Measurements from ENCODE around the gene CST7.
"Not testable (repeated sequence)": the region's sequence is repeated elsewhere in the genome, so short reads cannot be mapped to it uniquely, and the experiment has no call there.

CST7 gene

DNA sequence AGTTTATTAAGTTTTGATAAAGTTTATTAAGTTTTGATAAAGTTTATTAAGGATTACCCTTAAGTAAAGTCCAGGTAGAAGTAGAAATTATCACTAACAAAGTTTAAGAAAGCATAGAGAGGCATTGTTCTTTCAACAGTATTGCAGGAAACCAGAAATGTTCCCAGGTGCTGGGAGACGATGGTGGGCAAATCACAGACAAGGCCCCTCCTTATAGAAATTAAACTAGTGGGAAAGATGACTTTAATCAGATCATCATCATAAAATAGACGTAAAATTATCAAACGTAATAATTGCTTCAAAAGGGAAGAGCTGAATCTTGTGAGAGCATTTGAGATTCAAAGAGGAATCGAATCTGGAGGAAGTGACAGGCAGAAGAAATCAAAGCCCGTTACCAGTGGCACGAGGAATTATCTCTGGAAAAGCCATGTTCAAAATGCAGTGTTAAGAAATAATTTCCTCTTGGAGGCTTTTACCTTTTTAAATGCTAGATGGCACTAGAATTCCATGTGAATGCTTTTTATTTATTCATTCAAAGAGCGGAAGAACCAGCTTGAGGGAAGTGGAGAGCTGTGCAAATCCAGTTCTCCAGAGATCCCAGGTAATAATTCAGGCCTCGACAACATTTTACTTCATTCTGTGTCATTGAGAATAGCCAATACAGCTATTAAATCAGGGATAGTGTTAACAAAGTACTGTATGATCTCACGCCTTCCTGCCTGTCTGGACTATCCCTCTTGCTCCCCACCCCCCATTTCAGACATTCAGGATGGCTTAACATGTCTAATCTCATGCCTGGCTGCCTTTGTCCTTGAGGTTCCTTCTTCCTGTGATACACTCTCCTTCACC, 44.5 kb downstream of the CST7 start:
- Mint-ChIP-seq H3K4me3 (peak overlapping the region; percentile 93 to 99), H3K9me3 (no peaks in the 10 kb centered on the region), H3K27me3 (no peaks in the 10 kb centered on the region), H3K27ac (peak overlapping the region; percentile 97 to 99), H3K4me1 (ENCODE audit: low read depth in 2 of 2) (peaks cover 45 to 46% of the 10 kb centered on the region in 2 donors), H3K36me3 (ENCODE audit: insufficient read depth) (peaks cover 34% of the 10 kb centered on the region)
- DNase-seq (no peak), ATAC-seq (replicated peaks) (no peak)

DNA sequence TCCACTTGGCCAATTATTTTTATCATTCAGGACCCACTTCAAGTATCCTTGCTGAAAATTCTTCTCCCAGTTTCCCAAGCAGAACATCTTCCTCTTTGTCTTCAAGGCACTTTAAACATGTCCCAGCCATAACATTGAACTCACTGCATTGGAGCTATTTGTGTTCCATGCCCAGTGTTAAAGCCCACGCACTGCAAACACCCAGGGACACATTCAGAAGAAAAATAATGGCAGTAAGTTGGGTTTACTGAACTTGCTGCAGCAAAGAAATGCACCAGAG, 45.1 kb downstream of the CST7 start:
- H3K4me3 Mint-ChIP-seq: peak overlapping the region; percentile 3 to 30
- ATAC-seq (replicated peaks) (no peak), DNase-seq (no peak)
- H3K36me3 Mint-ChIP-seq (ENCODE audit: insufficient read depth): peaks cover 31% of the 10 kb centered on the region
- H3K9me3 Mint-ChIP-seq: no peaks in the 10 kb centered on the region
- H3K27me3 Mint-ChIP-seq: no peaks in the 10 kb centered on the region
- H3K4me1 Mint-ChIP-seq (ENCODE audit: low read depth in 2 of 2): peaks cover 39 to 40% of the 10 kb centered on the region in 2 donors
- H3K27ac Mint-ChIP-seq: peak overlapping the region; percentile 19 to 99

DNA sequence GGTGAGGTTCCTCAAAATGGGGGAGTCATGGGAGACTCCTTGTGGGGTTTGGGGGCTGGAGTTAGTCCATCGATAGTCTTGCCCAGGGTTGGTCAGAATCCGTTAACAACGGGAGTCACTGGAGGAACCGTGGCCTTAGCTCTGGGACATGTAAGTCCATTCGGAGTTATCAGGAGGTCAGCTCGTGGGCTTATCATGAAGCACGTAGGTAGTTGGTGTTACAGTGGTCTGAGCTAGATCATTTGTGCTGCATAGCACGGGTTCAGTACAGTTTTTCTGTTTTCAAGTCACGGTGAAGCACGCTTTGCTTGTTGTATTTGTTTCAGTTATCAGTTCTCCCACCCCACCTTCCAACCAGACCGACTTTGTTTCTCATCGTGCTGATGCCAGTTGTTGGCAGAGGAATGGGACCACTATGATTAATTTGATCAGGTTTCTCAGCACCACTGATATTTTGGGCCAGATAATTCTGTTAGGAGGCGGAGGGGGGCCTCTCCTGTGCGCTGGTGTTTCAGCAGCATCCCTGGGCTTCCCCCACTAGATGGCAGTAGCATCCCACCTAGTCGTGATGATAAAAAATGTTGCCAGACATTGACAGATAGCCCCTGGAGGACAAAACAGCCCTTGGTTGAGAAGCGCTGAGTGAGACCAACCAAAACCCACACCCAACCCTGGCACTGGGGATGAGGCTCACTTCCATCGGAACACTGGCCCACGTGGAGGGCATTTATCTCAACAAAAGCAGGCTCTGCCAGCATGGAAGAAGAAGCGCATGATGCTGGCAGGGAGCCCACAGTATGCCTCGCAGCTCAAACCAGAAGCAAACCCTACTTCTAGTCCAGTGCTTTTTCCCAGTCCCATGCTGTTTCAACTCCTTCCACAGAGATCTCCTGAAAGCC, 45.6 kb downstream of the CST7 start:
- DNase-seq (peak; percentile 84 to 91 (median 85)), ATAC-seq (replicated peaks) (peak; percentile 33)
- H3K27me3 Mint-ChIP-seq: no peaks in the 10 kb centered on the region
- H3K36me3 Mint-ChIP-seq (ENCODE audit: insufficient read depth): peaks cover 27% of the 10 kb centered on the region
- H3K4me1 Mint-ChIP-seq (ENCODE audit: low read depth in 2 of 2): peaks cover 33 to 36% of the 10 kb centered on the region in 2 donors
- peak overlapping the region in 1 of 2 donors; percentile 26 for H3K4me3 Mint-ChIP-seq
- no peaks in the 10 kb centered on the region for H3K9me3 Mint-ChIP-seq
- peak overlapping the region; percentile 19 to 99 for H3K27ac Mint-ChIP-seq

GRCh38 chr20:24995741-24996448, 46.8 kb downstream of the CST7 start:
- DNase-seq: no peak
- Mint-ChIP-seq H3K27me3 (no peaks in the 10 kb centered on the region), H3K9me3 (no peaks in the 10 kb centered on the region), H3K36me3 (ENCODE audit: insufficient read depth) (peaks cover 23% of the 10 kb centered on the region), H3K4me1 (ENCODE audit: low read depth in 2 of 2) (peaks cover 22 to 26% of the 10 kb centered on the region in 2 donors), H3K27ac (no peak overlapping the region), H3K4me3 (no peak overlapping the region)
- no peak for ATAC-seq (replicated peaks)

- DNase-seq: no peak
- H3K27me3 Mint-ChIP-seq: no peaks in the 10 kb centered on the region
- H3K4me3 Mint-ChIP-seq: no peak overlapping the region
- H3K27ac Mint-ChIP-seq: peak overlapping the region in 1 of 2 donors; percentile 20
- ATAC-seq (replicated peaks): no peak
- H3K36me3 Mint-ChIP-seq (ENCODE audit: insufficient read depth): peaks cover 21% of the 10 kb centered on the region
- peaks cover 13 to 18% of the 10 kb centered on the region in 2 donors for H3K4me1 Mint-ChIP-seq (ENCODE audit: low read depth in 2 of 2)
- no peaks in the 10 kb centered on the region for H3K9me3 Mint-ChIP-seq
Measured at GRCh38 chr20:24996449-24997377, 47.6 kb downstream of the CST7 start.

- Mint-ChIP-seq H3K4me1 (ENCODE audit: low read depth in 2 of 2) (peaks cover 10 to 12% of the 10 kb centered on the region in 2 donors), H3K9me3 (no peaks in the 10 kb centered on the region), H3K4me3 (no peak overlapping the region), H3K36me3 (ENCODE audit: insufficient read depth) (peaks cover 12% of the 10 kb centered on the region), H3K27ac (no peak overlapping the region), H3K27me3 (no peaks in the 10 kb centered on the region)
- ATAC-seq (replicated peaks) (no peak), DNase-seq (no peak)
Measured at GRCh38 chr20:24998121-24998520, 49.1 kb downstream of the CST7 start.

GRCh38 chr20:24998631-24999445, 49.8 kb downstream of the CST7 start:
- no peaks in the 10 kb centered on the region for H3K9me3 Mint-ChIP-seq
- H3K27me3 Mint-ChIP-seq: no peaks in the 10 kb centered on the region
- no peak overlapping the region for H3K27ac Mint-ChIP-seq
- no peak overlapping the region for H3K4me3 Mint-ChIP-seq
- peaks cover 12% of the 10 kb centered on the region for H3K36me3 Mint-ChIP-seq (ENCODE audit: insufficient read depth)
- H3K4me1 Mint-ChIP-seq (ENCODE audit: low read depth in 2 of 2): peaks cover 8 to 9% of the 10 kb centered on the region in 2 donors
- DNase-seq (no peak), ATAC-seq (replicated peaks) (no peak)

- H3K4me3 Mint-ChIP-seq: no peak overlapping the region
- H3K4me1 Mint-ChIP-seq (ENCODE audit: low read depth in 2 of 2): peaks cover 5 to 8% of the 10 kb centered on the region in 2 donors
- DNase-seq (no peak), ATAC-seq (replicated peaks) (no peak)
- H3K27ac Mint-ChIP-seq: no peak overlapping the region
- no peaks in the 10 kb centered on the region for H3K27me3 Mint-ChIP-seq
- no peaks in the 10 kb centered on the region for H3K9me3 Mint-ChIP-seq
- H3K36me3 Mint-ChIP-seq (ENCODE audit: insufficient read depth): peaks cover 15% of the 10 kb centered on the region
Measured at GRCh38 chr20:24999568-24999967, 50.5 kb downstream of the CST7 start.

DNA sequence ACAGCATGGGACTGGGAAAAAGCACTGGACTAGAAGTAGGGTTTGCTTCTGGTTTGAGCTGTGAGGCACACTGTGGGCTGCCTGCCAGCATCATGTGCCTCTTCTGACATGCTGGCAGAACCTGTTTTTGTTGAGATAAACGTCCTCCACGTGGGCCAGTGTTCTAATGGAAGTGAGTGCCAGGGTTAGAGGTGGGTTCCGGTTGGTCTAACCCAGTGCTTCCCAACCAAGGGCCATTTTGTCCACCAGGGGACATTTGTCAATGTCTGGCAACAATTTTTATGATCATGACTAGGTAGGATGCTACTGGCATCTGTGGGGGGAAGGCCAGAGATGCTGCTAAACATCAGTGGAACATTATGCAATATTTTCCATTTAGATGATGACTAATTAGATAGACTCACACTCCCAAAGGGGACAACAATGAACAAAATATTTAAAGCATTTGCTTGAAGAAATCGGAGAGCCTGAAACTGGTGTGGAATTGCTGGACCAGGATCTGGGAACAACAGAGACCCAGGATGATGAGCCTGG, 51.3 kb downstream of the CST7 start:
- H3K27me3 Mint-ChIP-seq: no peaks in the 10 kb centered on the region

DNA sequence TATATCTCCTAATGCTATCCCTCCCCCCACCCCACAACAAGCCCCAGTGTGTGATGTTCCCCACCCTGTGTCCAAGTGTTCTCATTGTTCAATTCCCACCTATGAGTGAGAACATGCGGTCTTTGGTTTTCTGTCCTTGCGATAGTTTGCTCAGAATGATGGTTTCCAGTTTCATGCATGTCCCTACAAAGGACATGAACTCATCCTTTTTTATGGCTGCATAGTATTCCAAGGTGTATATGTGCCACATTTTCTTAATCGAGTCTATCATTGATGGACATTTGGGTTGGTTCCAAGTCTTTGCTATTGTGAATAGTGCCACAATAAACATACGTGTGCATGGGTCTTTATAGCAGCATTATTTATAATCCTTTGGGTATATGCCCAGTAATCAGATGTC, 52.3 kb downstream of the CST7 start:
- H3K9me3 Mint-ChIP-seq; H3K4me1 Mint-ChIP-seq (ENCODE audit: low read depth in 2 of 2); H3K27ac Mint-ChIP-seq; ATAC-seq (replicated peaks); DNase-seq; H3K27me3 Mint-ChIP-seq; H3K4me3 Mint-ChIP-seq: not testable (repeated sequence)
- peaks cover 15% of the 10 kb centered on the region for H3K36me3 Mint-ChIP-seq (ENCODE audit: insufficient read depth)

More for the DNA sequence above, 51.3 kb downstream of the CST7 start:
- peaks cover 0 to under 1% of the 10 kb centered on the region in 2 donors for H3K4me1 Mint-ChIP-seq (ENCODE audit: low read depth in 2 of 2)
- no peak overlapping the region for H3K4me3 Mint-ChIP-seq
- no peak for DNase-seq
- no peak for ATAC-seq (replicated peaks)
- no peak overlapping the region for H3K27ac Mint-ChIP-seq
- H3K36me3 Mint-ChIP-seq (ENCODE audit: insufficient read depth): peaks cover 14% of the 10 kb centered on the region
- no peaks in the 10 kb centered on the region for H3K9me3 Mint-ChIP-seq

DNA sequence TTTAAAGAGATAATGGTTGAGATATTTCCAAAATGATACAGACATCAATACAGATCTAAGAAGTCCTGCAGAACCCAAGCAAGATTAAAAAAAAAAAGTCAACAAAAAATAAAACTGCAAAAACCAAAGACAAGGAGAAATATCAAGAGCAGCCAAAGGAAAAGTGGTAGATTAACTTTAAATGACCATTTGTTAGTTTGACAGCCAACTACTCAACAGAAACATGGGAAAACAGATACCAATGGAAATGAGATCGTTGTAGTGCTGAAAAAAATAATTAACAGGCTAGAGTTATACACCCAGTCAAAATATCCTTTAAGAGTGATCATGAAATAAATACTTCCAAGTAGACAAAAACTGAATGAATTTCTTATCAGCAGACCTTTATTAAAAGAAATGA, 53.9 kb downstream of the CST7 start:
- peak overlapping the region in 1 of 2 donors; percentile 84 for H3K27ac Mint-ChIP-seq
- H3K36me3 Mint-ChIP-seq (ENCODE audit: insufficient read depth): peaks cover 25% of the 10 kb centered on the region
- H3K4me1 Mint-ChIP-seq (ENCODE audit: low read depth in 2 of 2): no peaks in the 10 kb centered on the region
- no peaks in the 10 kb centered on the region for H3K9me3 Mint-ChIP-seq
- H3K4me3 Mint-ChIP-seq: no peak overlapping the region
- no peak for DNase-seq
- no peaks in the 10 kb centered on the region for H3K27me3 Mint-ChIP-seq
- no peak for ATAC-seq (replicated peaks)

DNA sequence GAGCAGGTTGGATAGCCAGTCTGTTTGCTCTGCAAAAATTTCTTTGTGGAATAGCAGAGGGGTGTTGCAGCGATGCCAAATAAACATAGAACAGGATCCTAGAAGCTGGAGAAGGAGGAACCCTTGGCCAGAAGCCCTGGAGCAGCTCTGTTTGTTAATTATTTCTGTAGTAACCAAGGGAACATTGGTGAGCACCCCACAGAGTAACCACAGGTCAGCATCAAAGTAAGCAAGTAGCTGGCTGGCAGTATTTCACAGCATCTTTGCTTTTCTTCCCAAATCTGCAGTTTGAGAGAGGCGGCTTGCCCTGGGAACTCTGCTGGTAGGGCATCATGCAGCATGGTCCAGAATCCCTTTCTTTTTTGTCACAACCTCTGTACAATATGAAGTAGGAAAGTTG, 56.2 kb downstream of the CST7 start:
- Mint-ChIP-seq H3K9me3 (no peaks in the 10 kb centered on the region), H3K4me3 (no peak overlapping the region), H3K27ac (no peak overlapping the region), H3K4me1 (ENCODE audit: low read depth in 2 of 2) (peaks cover 0 to 4% of the 10 kb centered on the region in 2 donors), H3K36me3 (ENCODE audit: insufficient read depth) (peaks cover 42% of the 10 kb centered on the region), H3K27me3 (no peaks in the 10 kb centered on the region)
- DNase-seq (no peak), ATAC-seq (replicated peaks) (no peak)

Measured in effector memory CD8-positive, alpha-beta T cell (primary cell).